IMR-90 (cell line): ENCODE results near the gene TRDMT1. TPM values are rescaled to one million over a fixed set of nuclear protein-coding genes. Genes with fewer than 3 reads are reported as not detected.

Experiments
- ATAC-seq: fragments of 200-7000 bp; cut with Tn5 transposase; 2 replicates; pipeline ENCODE4 v1.9.1; 2020; ENCODE audit warnings: low read depth, mild to moderate bottlenecking, moderate library complexity
- BruUV-seq: library from RNA; stranded (reverse); fragments of 400-500 nt; replicated peaks from 2 replicates; lab custom pipeline; 2021; lab: Mats Ljungman, UMichigan
- CTCF ChIA-PET: fragments of 300-600 bp; formaldehyde crosslinking; extraction: SDS; loops from one replicate; lab custom pipeline; 2021; ENCODE audit warnings: antibody characterized with exemption; lab: Yijun Ruan, JAX
- POLR2A ChIA-PET: fragments of 300-600 bp; sonication (Branson Sonifier 250); formaldehyde crosslinking; loops from one replicate; lab custom pipeline; 2022; ENCODE audit warnings: antibody characterized with exemption; ENCODE audit not compliant: unreplicated experiment; lab: Charles Lee
- DNase-seq: peaks from one replicate; pipeline ENCODE4 v3.0.0; 2013
- H2AFZ ChIP-seq: replicated peaks from 2 replicates; pipeline ENCODE3; 2013; ENCODE audit warnings: low read length, mild to moderate bottlenecking; ENCODE audit not compliant: poor library complexity
- H2AK5ac ChIP-seq: 2 replicates; pipeline ENCODE4 v1.6.1; 2013; ENCODE audit warnings: low read depth, low read length, inconsistent platforms
- H2AK9ac ChIP-seq: replicated peaks from 2 replicates; pipeline ENCODE3; 2013; ENCODE audit warnings: mild to moderate bottlenecking, low read depth, low read length, moderate library complexity; ENCODE audit not compliant: poor library complexity
- H2BK120ac ChIP-seq: 2 replicates; pipeline ENCODE4 v1.6.1; 2013; ENCODE audit warnings: low read depth, low read length, inconsistent platforms
- H2BK15ac ChIP-seq: 3 replicates; pipeline ENCODE4 v1.6.1; 2013; ENCODE audit warnings: low read depth, low read length, inconsistent platforms
- H2BK20ac ChIP-seq: 2 replicates; pipeline ENCODE4 v1.6.1; 2013; ENCODE audit warnings: low read depth, mild to moderate bottlenecking, inconsistent platforms, low read length, moderate library complexity
- H2BK5ac ChIP-seq: 2 replicates; pipeline ENCODE4 v1.6.1; 2013; ENCODE audit warnings: mild to moderate bottlenecking, low read depth, low read length, inconsistent platforms; ENCODE audit not compliant: poor library complexity, severe bottlenecking
- H3K14ac ChIP-seq: replicated peaks from 2 replicates; pipeline ENCODE4 v1.6.1; 2013; ENCODE audit warnings: low read depth, low read length, inconsistent platforms
- H3K18ac ChIP-seq: 2 replicates; pipeline ENCODE4 v1.6.1; 2013; ENCODE audit warnings: low read depth, low read length, control low read depth
- H3K23ac ChIP-seq: 2 replicates; pipeline ENCODE4 v1.6.1; 2013; ENCODE audit warnings: low read depth, low read length, inconsistent platforms
- H3K27ac ChIP-seq: 2 replicates; pipeline ENCODE4 v1.5.1; 2013; ENCODE audit warnings: mild to moderate bottlenecking, control low read depth, low read length; ENCODE audit not compliant: insufficient read depth
- H3K27me3 ChIP-seq: 2 replicates; pipeline ENCODE4 v1.6.1; 2013; ENCODE audit warnings: low read length; ENCODE audit not compliant: control insufficient read depth, insufficient read depth
- H3K36me3 ChIP-seq: 2 replicates; pipeline ENCODE4 v1.6.1; 2013; ENCODE audit warnings: low read length, mixed read lengths; ENCODE audit not compliant: control insufficient read depth, insufficient read depth
- H3K4ac ChIP-seq: 2 replicates; pipeline ENCODE4 v1.6.1; 2013; ENCODE audit warnings: low read depth, low read length, inconsistent platforms
- H3K4me1 ChIP-seq: 2 replicates; pipeline ENCODE4 v1.6.1; 2013; ENCODE audit warnings: low read length, mixed read lengths; ENCODE audit not compliant: control insufficient read depth, insufficient read depth
- H3K4me2 ChIP-seq: 2 replicates; pipeline ENCODE4 v1.6.1; 2013; ENCODE audit warnings: low read depth, mild to moderate bottlenecking, control low read depth, low read length, moderate library complexity
- H3K4me3 ChIP-seq: 2 replicates; pipeline ENCODE4 v1.5.1; 2013; ENCODE audit warnings: low read depth, mild to moderate bottlenecking, control low read depth, low read length, moderate library complexity; ENCODE audit not compliant: insufficient read depth
- H3K56ac ChIP-seq: 2 replicates; pipeline ENCODE4 v1.6.1; 2013; ENCODE audit warnings: low read length, inconsistent platforms; ENCODE audit not compliant: insufficient read depth; ENCODE audit errors: extremely low read depth
- H3K79me1 ChIP-seq, 2 experiments: 2 replicates each; pipeline ENCODE4 v1.6.1; 2013; ENCODE audit warnings: low read length in 2 of 2, inconsistent platforms in 1 of 2, low read depth in 1 of 2
- H3K9ac ChIP-seq: 2 replicates; pipeline ENCODE4 v1.6.1; 2013; ENCODE audit warnings: low read depth, low read length, control low read depth
- H3K9me1 ChIP-seq: 2 replicates; pipeline ENCODE4 v1.6.1; 2013; ENCODE audit warnings: low read length, inconsistent platforms; ENCODE audit not compliant: insufficient read depth
- H3K9me3 ChIP-seq: 2 replicates; pipeline ENCODE4 v1.6.1; 2013; ENCODE audit warnings: low read length; ENCODE audit not compliant: control insufficient read depth, insufficient read depth
- H4K20me1 ChIP-seq: 2 replicates; pipeline ENCODE4 v1.6.1; 2013; ENCODE audit warnings: low read length, inconsistent platforms; ENCODE audit not compliant: insufficient read depth
- H4K5ac ChIP-seq: 2 replicates; pipeline ENCODE4 v1.6.1; 2013; ENCODE audit warnings: mild to moderate bottlenecking, low read depth, low read length, control low read depth
- H4K8ac ChIP-seq, 2 experiments: 2 replicates each; pipeline ENCODE4 v1.6.1; 2013; ENCODE audit warnings: low read depth in 2 of 2, low read length in 2 of 2, control low read depth in 1 of 2, inconsistent platforms in 1 of 2
- H4K91ac ChIP-seq: 2 replicates; pipeline ENCODE4 v1.6.1; 2013; ENCODE audit warnings: low read depth, low read length, inconsistent platforms; ENCODE audit not compliant: insufficient read depth
- BHLHE40 ChIP-seq: fragments of 150-350 bp; IDR thresholded peaks from 2 replicates; pipeline ENCODE4 v1.6.1; 2016; ENCODE audit warnings: mild to moderate bottlenecking, low read depth, low read length
- CEBPB ChIP-seq: IDR thresholded peaks from 2 replicates; pipeline ENCODE4 v1.6.1; 2012; ENCODE audit warnings: low read depth, low read length, improper control_type of control experiment
- CHD1 ChIP-seq: IDR thresholded peaks from 2 replicates; pipeline ENCODE4 v1.6.1; 2012; ENCODE audit warnings: low read depth, low read length, improper control_type of control experiment
- ELK1 ChIP-seq: fragments of 150-350 bp; IDR thresholded peaks from 2 replicates; pipeline ENCODE4 v1.6.1; 2016; ENCODE audit warnings: low read depth, mild to moderate bottlenecking, low read length, moderate library complexity, borderline replicate concordance
- FOS ChIP-seq: fragments of 150-350 bp; IDR thresholded peaks from 2 replicates; pipeline ENCODE4 v1.6.1; 2016; ENCODE audit warnings: low read depth, low read length
- MAFK ChIP-seq: IDR thresholded peaks from 2 replicates; pipeline ENCODE4 v1.6.1; 2012; ENCODE audit warnings: low read depth, low read length, improper control_type of control experiment
- MXI1 ChIP-seq: IDR thresholded peaks from 2 replicates; pipeline ENCODE4 v1.6.1; 2012; ENCODE audit warnings: low read depth, mild to moderate bottlenecking, low read length, moderate library complexity, borderline replicate concordance
- NFE2L2 ChIP-seq: fragments of 150-350 bp; IDR thresholded peaks from 2 replicates; pipeline ENCODE4 v1.6.1; 2016; ENCODE audit warnings: low read depth, mild to moderate bottlenecking, low read length
- POLR2A ChIP-seq: IDR thresholded peaks from 2 replicates; pipeline ENCODE4 v1.6.1; 2012; ENCODE audit warnings: mild to moderate bottlenecking, low read depth, low read length
- USF2 ChIP-seq: fragments of 150-350 bp; IDR thresholded peaks from 2 replicates; pipeline ENCODE4 v1.6.1; 2017; ENCODE audit warnings: mild to moderate bottlenecking, antibody characterized with exemption, low read length, low read depth
- WGBS, 2 experiments: methylation state at CpG; one replicate each; pipeline versions ENCODE4 v1.1.5 to v1.1.7; 2013; ENCODE audit warnings: missing lambda C conversion rate in 2 of 2; ENCODE audit not compliant: insufficient read length in 1 of 2; ENCODE audit errors: extremely low coverage in 2 of 2; 5-methylcytosine and 5-hydroxymethylcytosine counted together
- dilution Hi-C: fragments of 300-500 bp; cut with HindIII; formaldehyde crosslinking; loops from one replicate; pipeline ENCODE4 v1.14.3; 2018; ENCODE audit warnings: low sequenced_read_pairs; ENCODE audit not compliant: unreplicated experiment
- in situ Hi-C: fragments of 300-500 bp; cut with MboI; formaldehyde crosslinking; loops from 3 replicates; pipeline ENCODE4 v1.14.3; 2019; ENCODE audit warnings: low sequenced_read_pairs, inconsistent platforms, mixed read lengths
- intact Hi-C: fragments of 100-400 bp; cut with micrococcal nuclease; formaldehyde crosslinking; loops from 2 replicates; pipeline ENCODE4 v1.10.0; 2022
- polyA plus RNA-seq, 3 experiments: library from polyadenylated mRNA; depleted of rRNA; stranded (reverse); fragments of >200 nt; gene quantifications; 2 replicates each; pipeline ENCODE4 v1.2.3, GENCODE V29; 2012; ENCODE audit warnings: low replicate concordance in 1 of 3
- total RNA-seq: library from RNA; depleted of rRNA; stranded (reverse); fragments of >200 nt; gene quantifications from 2 replicates; pipeline ENCODE4 v1.2.3, GENCODE V29; 2012

TRDMT1 gene
- total and polyA plus RNA-seq, 2 of the 4 experiments (the other 2 are of a cell fraction) = 2.1 to 4.7 TPM

GRCh38 chr10:17217631-17218232 lies 16.3 kb upstream of the TRDMT1 start:
- Histone ChIP-seq H3K9me3 (no peaks in the 10 kb centered on the region), H3K4me3 (no peak overlapping the region), H4K91ac (peak overlapping the region; percentile 93), H2AK9ac (no peak overlapping the region), H3K4me2 (no peak overlapping the region; the same call in 1 of the 2 replicates), H3K27me3 (no peaks in the 10 kb centered on the region), H2BK15ac (peak overlapping the region; percentile 95), H3K56ac (peak overlapping the region; percentile 33), H3K27ac (peak overlapping the region; percentile 64), H3K4me1 (peaks cover 19% of the 10 kb centered on the region), H3K9ac (no peak overlapping the region), H3K9me1 (peaks cover 3% of the 10 kb centered on the region; the same call in 1 of the 2 replicates), H3K14ac (peak overlapping the region; percentile 85), H2BK5ac (peak overlapping the region; percentile 96), H4K8ac (peak overlapping the region; percentile 80 to 89), H2AFZ (no peak overlapping the region), H4K20me1 (no peaks in the 10 kb centered on the region), H2AK5ac (peak overlapping the region; percentile 95), H3K36me3 (no peaks in the 10 kb centered on the region), H2BK120ac (peak overlapping the region; percentile 95), H3K23ac (peak overlapping the region; percentile 73; the same call in 1 of the 2 replicates), H4K5ac (peak overlapping the region; percentile 69; the same call in 1 of the 2 replicates), H3K18ac (peak overlapping the region; percentile 94), H2BK20ac (peak overlapping the region; percentile 93), H3K79me1 (peaks cover 5 to 41% of the 10 kb centered on the region in 2 experiments; a peak in 3 of 4 replicates), H3K4ac (peak overlapping the region; percentile 93)
- intact Hi-C loops (no loop called here), in situ Hi-C loops (no loop called here), dilution Hi-C loops (no loop called here)
- TF ChIP-seq BHLHE40 (no peak; the same call in 1 of the 2 replicates), CEBPB (peak; percentile 88), MAFK (no peak), CHD1 (no peak), FOS (peak; percentile 70), ELK1 (no peak), POLR2A (no peak), USF2 (no peak), MXI1 (no peak), NFE2L2 (no peak)
- no TSS peak for BruUV-seq
- ATAC-seq = peak; percentile 4; the same call in 1 of the 2 replicates
- WGBS, 2 experiments = no CpG with 5 or more reads among the region's 1 CpG
- POLR2A ChIA-PET = no interaction called here
- CTCF ChIA-PET = no interaction called here
- peak; percentile 89 for DNase-seq
